HS-27A (cell line): ENCODE measurements around the gene NUP37.
"Not testable (repeated sequence)": the region's sequence is repeated elsewhere in the genome, so short reads cannot be mapped to it uniquely, and the experiment has no call there.

Experiments
- DNase-seq: peaks from one replicate; pipeline ENCODE4 v3.0.0-alpha.2; 2012; ENCODE audit warnings: low read depth, missing footprints

NUP37 gene, protein sequence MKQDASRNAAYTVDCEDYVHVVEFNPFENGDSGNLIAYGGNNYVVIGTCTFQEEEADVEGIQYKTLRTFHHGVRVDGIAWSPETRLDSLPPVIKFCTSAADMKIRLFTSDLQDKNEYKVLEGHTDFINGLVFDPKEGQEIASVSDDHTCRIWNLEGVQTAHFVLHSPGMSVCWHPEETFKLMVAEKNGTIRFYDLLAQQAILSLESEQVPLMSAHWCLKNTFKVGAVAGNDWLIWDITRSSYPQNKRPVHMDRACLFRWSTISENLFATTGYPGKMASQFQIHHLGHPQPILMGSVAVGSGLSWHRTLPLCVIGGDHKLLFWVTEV

DNA sequence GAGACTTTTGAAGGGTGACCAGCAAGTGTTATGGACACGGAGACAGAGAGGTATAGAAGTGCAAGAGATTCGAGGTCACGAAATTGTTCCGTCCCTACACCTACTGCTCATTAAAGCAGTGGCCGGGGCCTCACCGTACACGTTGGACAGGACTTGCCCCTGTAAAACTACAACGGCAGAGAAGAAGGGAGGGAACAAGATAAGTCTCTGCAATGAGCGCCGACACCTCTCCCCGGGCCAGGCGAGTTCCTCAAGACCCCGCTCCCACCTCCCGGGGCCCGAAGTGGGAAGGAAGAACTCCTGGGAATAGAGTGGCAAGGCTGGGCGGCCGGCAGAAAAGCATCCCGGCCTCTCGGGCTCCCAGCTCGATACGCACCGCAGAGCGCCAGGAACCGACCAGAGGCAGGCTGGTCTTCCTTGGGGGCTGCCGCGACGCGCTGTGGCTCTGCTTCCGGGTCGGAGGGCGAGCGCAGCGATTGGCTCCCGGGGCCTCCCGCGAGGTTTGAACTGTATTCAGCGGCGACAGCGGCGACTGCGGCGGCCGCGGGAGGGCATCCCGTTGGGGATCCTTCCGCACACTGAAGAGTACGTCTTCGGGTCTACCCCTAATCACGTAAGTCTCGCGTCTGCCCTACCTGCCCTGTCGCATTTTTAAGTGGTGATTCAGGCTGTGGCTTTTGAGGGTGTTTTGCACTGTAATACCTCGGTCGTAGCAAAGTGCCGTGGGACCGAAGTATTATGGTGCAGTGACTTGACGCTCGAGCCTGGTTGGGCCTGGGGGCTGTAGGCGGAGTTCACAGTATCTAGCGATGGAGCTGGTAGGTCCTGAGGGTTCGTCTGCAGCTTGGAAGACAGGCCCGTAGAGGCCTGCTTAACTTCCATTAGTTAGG is at the start of gene NUP37, which contains the start of gene PARPBP:
TSS of gene NUP37 (minus strand) at position 441 of the 890 bp plus-strand sequence. CDS start 1,596 bp downstream, outside the sequence.
TSS of gene PARPBP (plus strand) at position 510 of the 890 bp plus-strand sequence. CDS start 3,706 bp downstream, outside the sequence.
- peak; percentile 64 for DNase-seq

DNA sequence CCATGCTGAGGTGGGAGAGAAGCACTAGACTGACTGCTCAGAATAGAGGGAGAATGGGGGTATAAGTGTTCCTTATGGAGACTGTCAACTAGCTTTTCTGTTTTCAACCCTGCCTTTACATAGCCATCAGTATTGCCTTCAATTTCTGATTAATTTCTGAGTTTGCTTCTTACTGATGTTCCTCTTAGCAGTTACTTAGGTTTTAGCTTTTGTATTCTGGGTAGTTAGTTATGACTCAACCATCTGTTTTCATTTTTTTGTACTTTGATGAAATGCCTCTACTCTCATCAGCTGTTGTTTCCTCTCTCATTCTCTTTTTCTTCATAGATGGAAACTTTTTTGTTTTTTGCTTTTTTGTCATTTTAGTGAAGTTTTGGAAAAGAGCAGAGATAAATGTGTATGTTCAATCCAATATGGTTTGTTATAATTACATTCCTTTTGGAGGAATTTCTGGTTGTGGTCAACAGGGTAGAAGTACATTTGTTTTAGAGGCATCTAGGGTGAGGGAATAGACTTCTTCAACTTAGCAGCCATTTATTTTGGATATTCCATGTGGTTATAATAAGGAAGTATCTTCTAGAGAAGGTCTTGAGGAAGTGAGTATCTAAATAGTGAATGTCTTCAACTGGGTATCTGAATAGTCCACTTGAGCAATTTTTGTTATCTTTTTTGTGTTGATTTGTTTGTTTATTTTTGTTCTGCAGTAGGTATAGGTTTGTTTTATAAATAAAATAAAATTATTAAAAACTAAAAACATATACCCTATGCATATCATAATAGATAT is 48.1 kb upstream of the NUP37 start:
- no peak for DNase-seq

DNA sequence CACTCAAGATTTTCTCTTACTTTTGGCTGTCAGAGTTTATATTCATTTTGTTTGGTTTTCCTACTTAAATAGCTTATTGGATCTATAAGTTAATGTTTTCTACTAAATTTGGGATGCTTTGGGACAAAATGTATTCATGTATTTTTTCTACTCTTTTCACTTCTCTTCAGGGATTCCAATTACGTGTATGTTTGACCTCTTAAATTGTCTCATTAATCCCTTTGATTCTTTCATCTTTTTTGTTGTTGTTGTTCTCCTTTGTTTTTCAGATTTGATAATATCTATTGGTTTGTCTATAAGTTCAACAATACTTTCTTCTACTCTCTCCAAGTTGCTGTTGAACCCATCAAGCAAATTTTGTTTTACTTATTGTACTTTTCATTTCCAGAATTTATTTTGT is 43.5 kb upstream of the NUP37 start:
- no peak for DNase-seq

DNA sequence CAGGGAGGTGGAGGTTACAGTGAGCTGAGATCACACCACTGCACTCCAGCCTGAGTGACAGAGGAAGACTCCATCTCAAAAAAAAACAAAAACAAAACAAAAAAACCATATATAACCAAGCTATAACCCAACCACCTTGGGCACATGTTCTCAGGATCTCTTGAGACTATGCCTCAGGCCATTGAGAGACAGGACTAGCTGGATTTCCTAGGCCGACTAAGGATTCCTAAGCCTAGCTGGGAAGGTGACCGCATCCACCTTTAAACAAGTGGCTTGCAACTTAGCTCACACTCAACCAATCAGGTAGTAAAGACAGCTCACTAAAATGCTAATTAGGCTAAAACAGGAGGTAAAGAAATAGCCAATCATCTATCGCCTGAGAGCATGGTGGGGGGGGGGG is 35.3 kb upstream of the NUP37 start:
- not testable (repeated sequence) for DNase-seq

DNA sequence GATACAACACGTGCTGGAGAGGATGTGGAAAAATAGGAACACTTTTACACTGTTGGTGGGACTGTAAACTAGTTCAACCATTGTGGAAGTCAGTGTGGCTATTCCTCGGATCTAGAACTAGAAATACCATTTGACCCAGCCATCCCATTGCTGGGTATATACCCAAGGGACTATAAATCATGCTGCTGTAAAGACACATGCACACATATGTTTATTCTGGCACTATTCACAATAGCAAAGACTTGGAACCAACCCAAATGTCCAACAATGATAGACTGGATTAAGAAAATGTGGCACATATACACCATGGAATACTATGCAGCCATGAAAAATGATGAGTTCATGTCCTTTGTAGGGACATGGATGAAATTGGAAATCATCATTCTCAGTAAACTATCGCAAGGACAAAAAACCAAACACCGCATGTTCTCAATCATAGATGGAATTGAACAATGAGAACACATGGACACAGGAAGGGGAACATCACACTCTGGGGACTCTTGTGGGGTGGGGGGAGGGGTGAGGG is 27.2 kb upstream of the NUP37 start:
- DNase-seq = not testable (repeated sequence)

DNA sequence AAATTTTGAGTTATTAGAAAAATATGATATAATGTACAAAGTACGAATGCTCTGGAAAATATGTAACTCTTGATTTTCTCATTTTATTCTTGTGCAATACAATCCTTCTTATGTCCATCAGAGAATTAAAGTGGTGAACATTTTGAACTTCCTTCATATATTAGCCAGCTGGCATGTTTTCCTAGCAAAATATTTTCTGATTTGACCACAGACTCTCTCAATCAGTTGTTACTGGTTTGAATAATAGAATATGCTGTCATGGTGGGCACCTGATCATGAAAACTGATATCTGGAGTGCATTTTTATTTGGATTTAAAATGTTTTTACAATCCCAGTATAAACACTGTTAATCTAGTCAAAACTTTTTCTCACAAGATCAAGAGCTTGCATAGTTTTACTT is 24.3 kb upstream of the NUP37 start:
- DNase-seq = no peak

DNA sequence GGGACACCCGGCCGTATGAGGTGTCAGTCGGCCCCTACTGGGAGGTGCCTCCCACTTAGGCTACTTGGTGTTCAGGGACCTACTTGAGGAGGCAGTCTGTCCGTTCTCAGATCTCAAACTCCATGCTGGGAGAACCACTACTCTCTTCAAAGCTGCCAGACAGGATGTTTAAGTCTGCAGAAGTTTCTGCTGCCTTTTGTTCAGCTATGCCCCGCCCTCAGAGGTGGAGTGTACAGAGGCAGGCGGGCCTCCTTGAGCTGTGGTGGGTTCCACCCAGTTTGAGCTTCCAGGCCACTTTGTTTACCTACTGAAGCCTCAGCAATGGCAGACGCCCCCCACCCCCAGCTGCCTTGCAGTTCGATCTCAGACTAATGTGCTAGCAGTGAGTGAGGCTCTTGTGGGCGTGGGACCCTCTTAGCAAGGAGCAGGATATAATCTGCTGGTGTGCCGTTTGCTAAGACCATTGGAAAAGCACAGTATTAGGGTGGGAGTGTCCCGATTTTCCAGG is 23.0 kb upstream of the NUP37 start:
- not testable (repeated sequence) for DNase-seq

DNA sequence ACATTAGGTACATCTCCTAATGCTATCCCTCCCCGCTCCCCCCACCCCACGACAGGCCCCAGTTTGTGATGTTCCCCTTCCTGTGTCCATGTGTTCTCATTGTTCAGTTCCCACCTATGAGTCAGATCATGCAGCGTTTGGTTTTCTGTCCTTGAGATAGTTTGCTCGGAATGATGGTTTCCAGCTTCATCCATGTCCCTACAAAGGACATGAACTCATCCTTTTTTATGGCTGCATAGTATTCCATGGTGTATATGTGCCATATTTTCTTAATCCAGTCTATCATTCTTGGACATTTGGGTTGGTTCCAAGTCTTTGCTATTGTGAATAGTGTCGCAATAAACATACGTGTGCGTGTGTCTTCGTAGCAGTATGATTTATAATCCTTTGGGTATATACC is 17.7 kb upstream of the NUP37 start:
- DNase-seq = not testable (repeated sequence)

DNA sequence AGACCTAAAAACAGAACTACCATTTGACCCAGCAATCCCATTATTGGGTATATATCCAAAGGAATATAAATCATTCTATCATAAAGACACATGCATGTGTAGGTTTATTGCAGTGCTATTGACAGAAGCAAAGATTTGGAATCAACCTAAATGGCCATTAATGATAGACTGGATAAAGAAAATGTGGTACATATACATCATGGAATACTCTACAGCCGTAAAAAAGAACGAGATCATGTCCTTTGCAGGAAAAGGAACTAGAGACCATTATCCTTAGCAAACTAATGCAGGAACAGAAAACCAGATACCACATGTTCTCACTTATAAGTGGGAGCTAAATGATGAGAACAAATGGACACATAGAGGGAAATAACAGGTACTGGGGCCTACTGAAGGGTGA is 11.5 kb upstream of the NUP37 start:
- DNase-seq = not testable (repeated sequence)

DNA sequence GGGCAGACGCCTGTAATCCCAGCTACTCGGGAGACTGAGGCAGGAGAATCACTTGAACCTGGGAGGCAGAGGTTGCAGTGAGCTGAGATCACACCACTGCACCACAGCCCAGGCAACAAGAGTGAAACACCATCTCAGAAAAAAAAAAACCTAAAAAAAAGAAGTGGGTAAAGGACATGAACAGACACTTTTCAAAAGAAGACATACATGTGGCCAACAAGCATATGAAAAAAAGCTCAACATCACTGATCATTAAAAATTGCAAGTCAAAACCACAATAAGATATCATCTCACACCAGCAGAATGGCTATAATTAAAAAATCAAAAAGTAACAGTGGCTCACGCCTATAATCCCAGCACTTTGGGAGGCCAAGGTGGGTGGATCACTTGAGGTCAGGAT is 10.8 kb upstream of the NUP37 start:
- not testable (repeated sequence) for DNase-seq

DNA sequence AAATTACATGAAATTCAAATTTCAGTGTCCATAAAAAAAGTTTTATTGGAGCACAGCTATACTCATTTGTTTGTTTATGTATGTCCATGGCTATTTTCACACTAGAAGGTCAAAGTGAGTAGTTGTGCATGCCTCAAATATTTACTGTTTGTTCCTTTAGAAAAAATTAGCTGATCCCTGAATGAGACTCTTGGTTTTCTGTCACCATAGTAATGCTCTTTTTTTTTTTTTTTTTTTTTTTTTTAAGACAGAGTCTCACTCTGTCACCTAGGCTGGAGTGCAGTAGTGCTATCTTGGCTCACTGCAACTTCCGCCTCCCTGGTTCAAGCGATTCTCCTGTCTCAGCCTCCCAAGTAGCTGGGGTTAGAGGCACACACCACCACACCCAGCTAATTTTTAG is 1.4 kb upstream of the NUP37 start:
- not testable (repeated sequence) for DNase-seq

DNA sequence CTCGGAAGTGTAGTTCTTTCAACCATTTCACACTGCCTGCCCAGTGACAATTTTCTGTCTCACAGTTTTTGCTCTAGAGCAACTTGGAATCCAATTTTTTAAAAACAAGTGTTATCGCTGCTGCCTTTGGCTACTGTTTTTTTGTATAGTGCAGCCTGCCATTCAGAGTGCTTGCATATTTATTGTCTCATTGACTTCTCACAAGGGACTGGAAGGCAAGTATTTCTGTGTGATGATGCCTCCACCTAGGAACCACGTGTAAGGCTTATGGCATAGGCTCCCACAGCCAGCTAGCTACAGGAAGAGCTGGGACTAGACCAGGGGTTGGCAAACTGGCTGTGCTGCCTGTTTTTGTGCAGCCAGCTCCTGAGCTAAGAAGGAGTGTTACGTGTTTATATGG is 972 bp upstream of the NUP37 start:
- peak; percentile 5 for DNase-seq

DNA sequence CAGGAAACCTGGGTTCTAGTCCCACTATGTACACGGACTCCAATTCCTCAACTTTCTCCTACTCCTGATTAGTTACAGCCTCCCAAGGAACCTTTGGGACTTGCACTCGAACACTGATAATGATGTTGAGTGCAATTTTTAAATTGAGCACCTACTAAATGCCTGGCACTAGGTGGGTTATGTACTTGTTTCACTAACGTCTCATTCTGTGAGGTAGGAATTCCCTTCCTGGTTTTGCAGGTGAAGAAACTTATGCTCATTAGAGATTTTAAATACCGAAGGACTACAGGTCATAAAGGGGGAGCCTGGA is 605 bp upstream of the NUP37 start:
- DNase-seq = no peak

DNA sequence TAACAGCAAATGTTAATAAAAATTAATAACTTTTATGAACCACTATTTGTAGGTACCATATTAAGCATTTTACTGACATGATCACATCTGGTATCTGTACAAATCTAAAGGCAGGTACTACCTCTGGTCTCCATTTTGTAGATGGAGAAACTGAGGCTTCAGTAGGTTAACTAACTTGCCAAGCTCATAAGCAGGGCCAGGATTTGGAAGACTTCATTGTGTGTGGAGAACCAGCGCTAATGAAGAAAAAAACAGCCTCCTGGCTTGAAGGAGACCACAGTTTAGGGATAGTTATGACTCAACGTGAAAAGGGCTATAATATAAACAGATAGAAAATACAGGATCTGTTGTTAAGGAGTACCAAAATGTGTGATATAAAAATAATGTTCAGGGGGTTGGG is 1.0 kb downstream of the NUP37 start:
- no peak for DNase-seq

DNA sequence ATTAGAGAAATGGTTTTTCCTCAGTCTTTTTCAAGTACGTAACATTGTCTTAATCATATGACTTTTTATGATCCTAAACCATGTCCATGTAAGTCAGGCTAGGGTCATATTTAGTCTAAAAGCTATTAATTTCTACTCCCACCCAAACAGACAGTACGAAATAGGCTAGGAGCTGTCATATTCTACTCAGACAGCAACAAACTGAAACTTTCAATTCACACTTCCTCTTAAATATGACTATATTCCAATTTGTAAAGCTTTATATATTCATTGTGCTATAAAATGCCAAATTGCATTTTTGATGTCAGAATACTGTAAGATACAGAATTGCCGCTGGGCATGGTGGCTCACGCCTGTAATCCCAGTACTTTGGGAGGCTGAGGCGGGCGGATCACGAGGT is 3.5 kb downstream of the NUP37 start:
- DNase-seq = no peak

DNA sequence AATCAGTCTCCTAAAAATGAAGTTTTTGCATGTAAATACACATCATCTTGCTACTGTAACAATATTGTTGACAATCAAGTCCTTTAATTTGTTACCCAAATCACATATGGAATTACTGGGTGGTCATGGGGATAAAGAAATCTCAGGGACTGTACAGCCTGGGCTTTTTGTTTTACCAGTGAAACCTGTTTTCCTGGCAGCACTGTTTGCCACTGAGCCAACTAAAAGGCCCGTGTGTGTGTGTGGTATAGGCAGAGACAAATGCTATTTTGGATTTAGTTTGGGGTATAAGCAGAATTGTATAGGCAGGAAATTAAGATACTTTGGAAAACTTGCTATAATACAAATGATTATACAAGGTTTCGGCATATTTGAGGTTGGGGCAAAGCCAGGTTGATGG is 5.7 kb downstream of the NUP37 start:
- no peak for DNase-seq

DNA sequence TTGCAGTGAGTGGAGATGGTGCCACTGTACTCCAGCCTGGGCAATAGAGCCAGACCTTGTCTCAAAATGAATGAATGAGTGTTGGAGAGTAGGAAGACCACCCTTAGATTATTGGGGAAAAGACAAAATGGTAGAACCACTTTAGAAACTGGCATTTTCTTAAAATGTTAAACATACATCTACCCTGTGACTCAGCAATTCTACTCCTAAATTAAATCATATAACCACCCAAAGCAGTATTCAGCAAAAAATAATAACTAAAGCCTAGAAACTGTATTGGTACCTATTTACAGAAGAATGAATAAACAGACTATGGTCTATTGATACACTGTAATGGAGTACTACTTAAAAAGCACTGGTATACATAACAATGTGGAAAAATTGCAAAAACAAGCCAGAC is 9.1 kb downstream of the NUP37 start:
- no peak for DNase-seq

DNA sequence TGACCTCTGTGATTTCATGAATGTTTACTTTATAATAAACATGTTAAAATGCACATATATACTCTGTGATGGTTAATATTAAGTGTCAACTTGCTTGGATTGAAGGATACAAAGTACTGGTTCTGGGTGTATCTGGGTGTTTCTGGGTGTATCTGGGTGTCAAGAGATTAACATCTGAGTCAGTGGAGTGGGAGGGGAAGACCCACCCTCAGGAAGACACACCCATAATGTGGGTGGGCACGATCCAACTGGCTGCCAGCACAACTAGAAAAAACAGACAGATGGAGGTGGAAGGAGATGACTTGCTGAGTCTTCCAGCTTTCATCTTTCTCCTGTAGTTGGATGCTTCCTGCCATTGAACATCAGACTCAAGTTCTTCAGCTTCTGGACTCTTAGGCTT is 11.9 kb downstream of the NUP37 start:
- no peak for DNase-seq

DNA sequence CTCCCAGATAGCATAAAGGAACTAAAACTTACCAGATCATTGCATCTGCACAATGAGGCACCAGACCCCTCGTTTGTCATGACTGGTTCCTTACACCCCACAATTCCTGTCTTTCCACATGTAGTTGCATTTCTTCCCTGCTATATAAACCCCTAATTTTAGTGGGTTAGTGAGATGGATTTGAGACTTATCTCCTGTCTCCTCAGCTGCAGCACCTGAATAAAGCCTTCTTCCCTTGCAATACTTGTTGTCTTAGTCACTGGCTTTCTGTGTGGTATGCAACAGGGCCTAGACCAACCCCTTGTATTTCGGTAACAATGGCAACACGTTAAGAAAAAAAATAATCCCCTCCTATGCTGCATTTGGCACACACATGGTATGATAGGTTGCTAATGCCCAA is 13.0 kb downstream of the NUP37 start:
- DNase-seq = no peak

DNA sequence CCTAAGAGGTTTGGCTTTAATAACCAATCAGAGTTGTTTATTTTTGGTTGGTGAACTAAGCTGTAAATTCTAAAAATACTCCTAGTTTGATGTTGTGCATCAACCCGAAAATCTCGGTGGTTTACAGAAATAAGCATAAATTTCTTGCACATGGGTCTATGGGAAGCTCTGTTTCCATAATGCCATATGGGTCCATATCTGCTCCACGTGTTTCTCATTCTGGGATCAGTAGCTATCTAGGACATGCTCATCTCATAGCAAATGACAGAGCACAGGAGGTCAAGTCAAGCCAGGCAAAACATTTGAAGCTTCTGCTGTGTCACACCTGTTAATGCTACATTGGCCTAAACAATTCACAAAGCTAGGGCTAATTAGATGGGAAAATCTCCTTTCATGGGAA is 23.1 kb downstream of the NUP37 start:
- DNase-seq = no peak

DNA sequence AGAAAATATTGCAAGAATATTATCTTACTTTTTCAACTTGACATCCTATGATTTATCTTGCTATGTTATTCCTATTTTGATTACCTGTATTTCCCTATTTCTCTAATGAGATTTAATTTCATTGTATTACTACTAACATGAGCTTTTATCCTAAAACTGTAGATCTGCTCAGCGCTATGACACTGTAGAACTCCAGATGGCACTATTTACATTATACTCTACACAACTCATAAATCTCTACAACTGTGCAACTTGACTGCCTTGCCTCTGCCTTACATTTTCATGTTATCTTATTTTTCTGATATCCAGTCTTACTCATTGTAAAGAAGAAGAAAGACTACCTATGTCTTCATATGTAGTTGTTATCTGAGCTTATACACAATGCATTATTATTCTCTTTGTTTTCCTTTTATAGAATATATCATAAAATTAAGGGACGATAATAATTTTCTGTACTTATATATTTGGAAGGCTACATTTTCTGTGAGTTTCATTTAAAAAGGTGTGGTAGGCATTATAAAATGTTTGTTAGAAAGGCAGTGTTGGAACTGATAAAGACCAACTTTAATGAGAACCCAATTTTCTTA is 24.1 kb downstream of the NUP37 start:
- no peak for DNase-seq

DNA sequence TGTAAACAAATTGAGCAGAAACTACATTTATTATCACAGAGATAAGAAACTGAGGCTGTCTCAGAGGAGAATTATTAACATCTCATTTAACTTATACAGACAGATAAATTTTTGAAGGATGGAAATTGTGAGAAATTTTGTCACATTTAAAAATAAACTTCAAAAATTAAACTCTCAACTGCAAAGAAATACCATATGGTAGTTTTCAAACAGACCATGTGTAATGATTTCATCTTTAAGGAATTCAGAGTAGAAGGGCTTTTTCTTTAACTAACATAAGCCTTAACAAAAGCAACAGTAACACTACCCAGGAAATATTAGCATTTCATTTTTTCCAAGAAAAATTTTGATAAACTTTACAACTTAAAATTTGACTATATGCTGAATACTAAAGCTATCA is 26.6 kb downstream of the NUP37 start:
- no peak for DNase-seq
